ENCODE data around the gene ATP2A3.

Gene ATP2A3

DNA sequence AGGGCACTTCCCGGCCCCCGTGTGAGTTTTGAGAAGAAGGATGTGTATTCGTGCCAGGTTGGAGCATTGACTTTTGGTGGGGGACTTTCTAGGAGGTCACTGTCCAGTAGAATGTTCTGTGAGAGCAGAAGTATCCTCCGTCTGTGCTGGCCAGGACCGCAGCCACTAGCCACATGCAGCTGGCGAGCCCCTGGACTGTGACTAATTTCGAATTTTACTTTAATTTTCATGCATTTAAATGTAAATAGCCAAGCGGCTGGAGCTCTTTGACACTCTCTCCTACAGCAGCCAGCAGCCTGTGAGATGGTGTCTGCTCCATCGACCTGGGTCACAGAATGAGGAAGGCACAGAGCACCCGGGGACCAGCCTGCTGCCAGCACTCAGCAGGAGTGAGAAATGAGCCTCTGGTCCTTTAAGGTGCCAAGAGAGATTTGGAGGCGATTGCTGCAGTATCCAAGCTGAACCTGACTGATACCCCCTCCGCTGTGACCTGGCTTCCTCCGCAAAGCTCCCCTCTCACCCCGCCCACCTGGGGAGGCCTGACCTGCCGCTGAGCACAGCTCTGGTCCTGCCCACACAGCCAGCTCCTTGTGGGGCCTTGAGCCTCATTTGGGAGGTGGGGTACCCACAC lies 7.8 kb downstream of the ATP2A3 start:
- in situ Hi-C loops (cut with MboI; ENCODE audit: low sequenced_read_pairs, unreplicated experiment), result no loop called here
- DNase-seq (ENCODE audit: low spot score), result no peak
- TF ChIP-seq CTCF (IDR thresholded peaks at IDR 0.05; ENCODE audit: borderline replicate concordance, control extremely low read depth, extremely low read depth, insufficient read depth, missing control alignments), result no peak

- no peak for TF ChIP-seq CTCF (IDR thresholded peaks at IDR 0.05; ENCODE audit: borderline replicate concordance, control extremely low read depth, extremely low read depth, insufficient read depth, missing control alignments)
- in situ Hi-C loops (cut with MboI; ENCODE audit: low sequenced_read_pairs, unreplicated experiment), result no loop called here
- DNase-seq (ENCODE audit: low spot score), result no peak
These were observed 8.6 kb downstream of the ATP2A3 start for GRCh38 chr17:3955673-3955988.

DNA sequence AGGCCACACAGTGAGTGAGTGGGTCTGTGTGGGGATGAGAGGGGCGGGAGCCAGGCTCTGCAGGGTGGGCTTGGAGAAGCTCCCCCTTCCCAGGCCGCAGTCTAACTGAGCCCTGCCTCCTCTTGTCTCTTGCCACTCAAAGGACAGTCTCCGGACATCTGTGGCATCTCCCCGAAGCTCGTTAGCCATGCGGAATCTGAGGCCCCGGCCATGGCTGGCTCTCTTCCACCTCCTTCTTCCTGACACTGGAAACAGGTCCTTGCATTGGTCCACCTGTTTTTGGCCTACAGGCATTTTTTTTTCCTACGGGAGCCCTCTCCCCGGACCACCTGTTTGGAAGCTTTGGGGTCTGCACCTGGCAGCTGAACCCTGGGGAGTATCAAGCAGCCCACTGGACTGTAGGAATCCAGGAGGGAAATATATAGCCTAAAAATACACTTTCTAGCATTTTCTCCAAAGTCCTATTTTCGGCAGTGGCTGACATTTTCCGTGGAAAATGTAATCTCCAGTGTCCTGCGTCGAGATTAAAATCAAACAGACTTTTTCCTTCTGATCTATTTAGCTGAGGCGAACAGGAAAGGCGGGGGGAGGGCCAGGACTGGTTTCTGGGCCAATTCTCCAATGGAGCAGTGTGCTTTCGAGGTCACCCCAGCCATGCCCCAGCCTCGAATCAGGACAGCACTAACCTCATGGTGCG lies 9.1 kb downstream of the ATP2A3 start:
- no peak for TF ChIP-seq CTCF (IDR thresholded peaks at IDR 0.05; ENCODE audit: borderline replicate concordance, control extremely low read depth, extremely low read depth, insufficient read depth, missing control alignments)
- in situ Hi-C loops (cut with MboI; ENCODE audit: low sequenced_read_pairs, unreplicated experiment), result no loop called here
- no peak for DNase-seq (ENCODE audit: low spot score)

DNA sequence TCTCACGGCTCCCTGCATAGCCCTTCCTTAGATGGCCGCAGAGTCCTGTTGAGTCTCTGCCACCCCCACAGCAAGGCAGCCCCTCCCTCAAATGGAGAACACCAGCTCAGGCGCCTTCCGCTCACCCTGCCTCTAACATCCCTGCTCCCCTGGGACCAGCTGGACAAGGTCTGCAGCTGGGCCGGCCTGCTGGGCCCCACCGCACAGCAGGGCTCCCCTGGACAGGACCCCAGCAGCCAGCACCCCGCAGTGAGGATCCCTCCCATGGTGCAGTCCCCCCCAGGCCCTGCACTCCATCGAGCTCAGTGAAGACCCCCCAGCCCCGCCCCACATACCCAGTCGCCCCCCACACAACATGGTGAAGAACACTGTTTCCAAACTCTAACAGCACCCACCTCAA lies 10.2 kb downstream of the ATP2A3 start:
- in situ Hi-C loops (cut with MboI; ENCODE audit: low sequenced_read_pairs, unreplicated experiment), result no loop called here
- no peak for DNase-seq (ENCODE audit: low spot score)
- TF ChIP-seq CTCF (IDR thresholded peaks at IDR 0.05; ENCODE audit: borderline replicate concordance, control extremely low read depth, extremely low read depth, insufficient read depth, missing control alignments), result no peak

DNA sequence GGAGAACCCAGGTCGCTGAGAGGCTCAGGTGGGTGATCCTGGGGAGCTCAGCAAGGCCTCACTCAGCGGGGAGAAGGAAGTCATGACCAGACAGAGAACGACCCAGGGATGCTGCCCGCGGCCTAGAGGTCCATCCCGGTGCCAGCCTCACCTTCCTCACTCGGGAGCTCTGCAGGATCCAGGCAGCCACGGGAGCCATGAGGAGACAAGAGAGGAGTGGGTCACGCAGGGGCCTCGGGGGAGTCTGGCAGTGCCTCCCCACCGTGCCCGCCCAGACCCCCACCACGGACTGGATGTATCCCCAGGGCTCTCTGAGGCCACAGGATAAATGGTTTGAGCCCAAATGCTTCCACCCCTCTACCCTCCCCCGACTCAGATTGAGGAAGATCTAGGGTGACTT lies 10.7 kb downstream of the ATP2A3 start:
- DNase-seq (ENCODE audit: low spot score), result no peak
- in situ Hi-C loops (cut with MboI; ENCODE audit: low sequenced_read_pairs, unreplicated experiment), result no loop called here

GRCh38 chr17:3952186-3952585 lies 12.1 kb downstream of the ATP2A3 start:
- no peak for DNase-seq (ENCODE audit: low spot score)
- in situ Hi-C loops (cut with MboI; ENCODE audit: low sequenced_read_pairs, unreplicated experiment), result no loop called here
- no peak for TF ChIP-seq CTCF (IDR thresholded peaks at IDR 0.05; ENCODE audit: borderline replicate concordance, control extremely low read depth, extremely low read depth, insufficient read depth, missing control alignments)

More for the DNA sequence above, 10.7 kb downstream of the ATP2A3 start:
- no peak for TF ChIP-seq CTCF (IDR thresholded peaks at IDR 0.05; ENCODE audit: borderline replicate concordance, control extremely low read depth, extremely low read depth, insufficient read depth, missing control alignments)

Data from GM13976 (cell line).